SK-N-SH treated with all-trans-retinoic acid at 6 μM for 48 hours (cell line): ENCODE data around the gene FAF1.

Source experiments
- BACH2 ChIP-seq: fragments of 250-450 bp; sonication (Bioruptor Pico); IDR thresholded peaks from 2 replicates; pipeline ENCODE4 v1.9.0; 2021; ENCODE audit warnings: mild to moderate bottlenecking, borderline replicate concordance
- ZC3H10 ChIP-seq: fragments of 250-450 bp; sonication (Bioruptor Pico); IDR thresholded peaks from 2 replicates; pipeline ENCODE4 v1.5.1; 2021; ENCODE audit warnings: mild to moderate bottlenecking, moderate library complexity
- TF ChIP-seq, protein P1 (sequence below): fragments of 250-450 bp; sonication (Bioruptor Pico); IDR thresholded peaks from 2 replicates; pipeline ENCODE4 v1.8.0; 2020; ENCODE audit warnings: mild to moderate bottlenecking, moderate library complexity, borderline replicate concordance

DNA sequence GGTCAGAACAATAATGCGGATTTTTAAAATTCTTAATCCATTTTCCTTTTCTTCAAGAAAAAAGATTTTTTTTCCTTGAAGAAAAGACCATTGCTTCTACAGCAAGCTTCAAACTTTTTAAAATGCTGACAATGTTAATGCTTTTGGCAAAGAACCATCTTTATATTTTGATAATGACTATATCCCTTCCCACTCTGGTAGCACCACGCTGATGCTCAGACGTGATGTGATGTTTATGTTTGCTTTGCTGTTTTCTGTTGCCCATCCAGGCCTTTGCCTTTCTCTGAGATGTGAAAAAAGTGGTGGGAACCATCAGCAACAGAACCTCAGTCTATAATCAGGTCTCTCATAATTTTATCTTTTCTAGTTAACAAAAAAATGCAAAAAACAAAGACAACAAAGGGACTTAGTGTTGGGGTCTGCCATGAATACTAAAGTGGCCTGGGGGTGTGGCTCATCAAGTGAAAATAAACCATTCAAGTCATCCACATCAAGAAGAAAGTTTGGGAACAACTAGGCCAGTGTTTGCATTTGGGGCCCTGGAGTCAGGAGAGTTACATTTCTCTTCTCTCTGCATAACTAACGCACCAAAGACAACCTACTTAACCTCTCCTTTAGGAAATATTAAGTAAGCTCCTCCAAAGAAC, 292.2 kb downstream of the FAF1 start:
- TF ChIP-seq, protein P1, sequence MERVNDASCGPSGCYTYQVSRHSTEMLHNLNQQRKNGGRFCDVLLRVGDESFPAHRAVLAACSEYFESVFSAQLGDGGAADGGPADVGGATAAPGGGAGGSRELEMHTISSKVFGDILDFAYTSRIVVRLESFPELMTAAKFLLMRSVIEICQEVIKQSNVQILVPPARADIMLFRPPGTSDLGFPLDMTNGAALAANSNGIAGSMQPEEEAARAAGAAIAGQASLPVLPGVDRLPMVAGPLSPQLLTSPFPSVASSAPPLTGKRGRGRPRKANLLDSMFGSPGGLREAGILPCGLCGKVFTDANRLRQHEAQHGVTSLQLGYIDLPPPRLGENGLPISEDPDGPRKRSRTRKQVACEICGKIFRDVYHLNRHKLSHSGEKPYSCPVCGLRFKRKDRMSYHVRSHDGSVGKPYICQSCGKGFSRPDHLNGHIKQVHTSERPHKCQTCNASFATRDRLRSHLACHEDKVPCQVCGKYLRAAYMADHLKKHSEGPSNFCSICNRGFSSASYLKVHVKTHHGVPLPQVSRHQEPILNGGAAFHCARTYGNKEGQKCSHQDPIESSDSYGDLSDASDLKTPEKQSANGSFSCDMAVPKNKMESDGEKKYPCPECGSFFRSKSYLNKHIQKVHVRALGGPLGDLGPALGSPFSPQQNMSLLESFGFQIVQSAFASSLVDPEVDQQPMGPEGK (CRISPR knock-in tag), result no peak
- TF ChIP-seq ZC3H10 (no peak), BACH2 (CRISPR knock-in tag) (no peak)
